ENCODE measurements around the gene SLC9A5. TPM values are rescaled to one million over a fixed set of nuclear protein-coding genes. Genes with fewer than 3 reads are reported as not detected.

Gene SLC9A5
- total RNA-seq, 2 experiments from 2014 or later, result 2.7 to 4.2 TPM

- Histone ChIP-seq H4K20me1 (ENCODE audit: insufficient read depth, low read length) (no peaks in the 10 kb centered on the region), H3K79me2 (ENCODE audit: insufficient read depth, low read depth, low read length) (no peaks in the 10 kb centered on the region), H3K4me1 (ENCODE audit: insufficient read depth, low read length, poor library complexity, severe bottlenecking) (no peaks in the 10 kb centered on the region), H3K4me3 (ENCODE audit: low read depth, low read length, poor library complexity, severe bottlenecking) (no peak overlapping the region), H3K27ac (ENCODE audit: low read depth, low read length, poor library complexity, severe bottlenecking) (no peak overlapping the region), H3K9me3 (ENCODE audit: low read length) (no peaks in the 10 kb centered on the region), H3K9me2 (ENCODE audit: insufficient read depth, low read length) (no peaks in the 10 kb centered on the region), H3K36me3 (ENCODE audit: insufficient read depth, low read length) (peaks cover 12% of the 10 kb centered on the region), H2AFZ (ENCODE audit: low read length) (no peak overlapping the region), H3K4me2 (ENCODE audit: low read length) (no peak overlapping the region)
- intact Hi-C loops (cut with micrococcal nuclease; ENCODE audit: unreplicated experiment), result no loop called here
- no TSS peak for BruUV-seq (replicated peaks)
- TF ChIP-seq CTCF (conservative IDR thresholded peaks at IDR 0.05; ENCODE audit: low read length) (no peak), EZH2phosphoT487 (IDR thresholded peaks at IDR 0.05; ENCODE audit: borderline replicate concordance, low read depth, low read length) (no peak)
- POLR2A ChIA-PET, result interaction anchor here (0.7 kb wide), 1 partner anchor 25 kb away, joined by 3 read pairs; no protein-coding TSS in a partner anchor
- DNase-seq (ENCODE audit: low spot score), result no peak
- CTCF ChIA-PET (ENCODE audit: unreplicated experiment), result no interaction called here
These were observed 40.5 kb upstream of the SLC9A5 start for GRCh38 chr16:67208154-67208896.

- no peak overlapping the region for H3K27ac ChIP-seq (ENCODE audit: low read depth, low read length, poor library complexity, severe bottlenecking)
- no peak overlapping the region for H2AFZ ChIP-seq (ENCODE audit: low read length)
- DNase-seq (ENCODE audit: low spot score), result no peak
- no peaks in the 10 kb centered on the region for H3K79me2 ChIP-seq (ENCODE audit: insufficient read depth, low read depth, low read length)
- no peak overlapping the region for H3K4me3 ChIP-seq (ENCODE audit: low read depth, low read length, poor library complexity, severe bottlenecking)
- ChIA-PET POLR2A (interaction anchor here (0.6 to 0.7 kb wide), 2 partner anchors 35 to 1908 kb away, joined by 3 to 4 read pairs; no protein-coding TSS in a partner anchor), CTCF (ENCODE audit: unreplicated experiment) (no interaction called here)
- H3K9me2 ChIP-seq (ENCODE audit: insufficient read depth, low read length), result no peaks in the 10 kb centered on the region
- no peaks in the 10 kb centered on the region for H3K9me3 ChIP-seq (ENCODE audit: low read length)
- H3K4me2 ChIP-seq (ENCODE audit: low read length), result no peak overlapping the region
- BruUV-seq (replicated peaks), result no TSS peak
- H3K4me1 ChIP-seq (ENCODE audit: insufficient read depth, low read length, poor library complexity, severe bottlenecking), result no peaks in the 10 kb centered on the region
- H3K36me3 ChIP-seq (ENCODE audit: insufficient read depth, low read length), result no peaks in the 10 kb centered on the region; the same call in 1 of the 2 replicates
- intact Hi-C loops (cut with micrococcal nuclease; ENCODE audit: unreplicated experiment), result no loop called here
- TF ChIP-seq CTCF (conservative IDR thresholded peaks at IDR 0.05; ENCODE audit: low read length) (no peak), EZH2phosphoT487 (IDR thresholded peaks at IDR 0.05; ENCODE audit: borderline replicate concordance, low read depth, low read length) (no peak)
- no peaks in the 10 kb centered on the region for H4K20me1 ChIP-seq (ENCODE audit: insufficient read depth, low read length)
These were observed 39.2 kb upstream of the SLC9A5 start for GRCh38 chr16:67209565-67209964.

Data from OCI-LY7 (cell line).